ENCODE data around the gene MYO1G. TPM values are rescaled to one million over a fixed set of nuclear protein-coding genes. Genes with fewer than 3 reads are reported as not detected.
A peak's percentile ranks its signal among the peaks of the same experiment; 100 is the strongest.

Gene MYO1G
- total RNA-seq, 2 experiments from 2014 or later = 23.6 to 87.3 TPM

DNA sequence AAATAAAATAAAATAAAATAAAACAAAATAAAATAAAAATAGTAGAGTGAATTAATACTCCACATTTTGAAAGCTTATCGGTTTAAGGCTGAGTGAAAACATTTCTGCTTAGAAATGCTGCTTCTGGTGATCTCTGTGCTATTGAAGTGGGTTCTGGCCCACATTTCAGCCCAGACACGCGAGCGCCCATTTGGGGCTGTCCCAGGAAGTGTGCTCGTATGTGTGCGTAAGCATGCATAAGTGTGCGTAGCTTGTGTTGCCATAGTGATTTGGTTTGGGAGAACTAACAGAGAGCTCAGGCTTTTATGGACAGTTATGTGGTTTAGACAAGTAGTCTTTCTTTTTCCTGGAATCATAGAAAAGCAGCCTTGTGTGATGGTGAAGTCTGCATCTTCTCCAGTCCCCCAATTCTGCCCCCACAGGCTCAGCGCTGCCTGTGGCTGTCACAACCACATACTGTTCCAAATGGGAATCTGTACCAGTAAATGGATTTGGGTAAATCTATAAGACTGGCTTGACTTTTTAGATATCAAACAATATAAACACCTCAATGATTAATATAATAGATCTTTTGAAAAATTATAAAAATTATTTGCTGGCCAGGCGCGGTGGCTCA, 63.7 kb downstream of the MYO1G start:
- Histone ChIP-seq H3K4me3 (ENCODE audit: low read depth, low read length, poor library complexity, severe bottlenecking) (no peak overlapping the region), H3K9me3 (ENCODE audit: low read length) (no peaks in the 10 kb centered on the region), H3K36me3 (ENCODE audit: insufficient read depth, low read length) (no peaks in the 10 kb centered on the region), H3K9me2 (ENCODE audit: insufficient read depth, low read length) (no peaks in the 10 kb centered on the region), H3K4me1 (ENCODE audit: insufficient read depth, low read length, poor library complexity, severe bottlenecking) (no peaks in the 10 kb centered on the region), H3K4me2 (ENCODE audit: low read length) (no peak overlapping the region), H4K20me1 (ENCODE audit: insufficient read depth, low read length) (no peaks in the 10 kb centered on the region), H2AFZ (ENCODE audit: low read length) (no peak overlapping the region), H3K79me2 (ENCODE audit: insufficient read depth, low read depth, low read length) (no peaks in the 10 kb centered on the region), H3K27ac (ENCODE audit: low read depth, low read length, poor library complexity, severe bottlenecking) (no peak overlapping the region)
- TF ChIP-seq CTCF (conservative IDR thresholded peaks at IDR 0.05; ENCODE audit: low read length) = no peak
- no peak for TF ChIP-seq EZH2phosphoT487 (IDR thresholded peaks at IDR 0.05; ENCODE audit: borderline replicate concordance, low read depth, low read length)
- no TSS peak for BruUV-seq (replicated peaks)
- intact Hi-C loops (cut with micrococcal nuclease; ENCODE audit: unreplicated experiment) = no loop called here
- DNase-seq (ENCODE audit: low spot score) = no peak
- ChIA-PET POLR2A (no interaction called here), CTCF (ENCODE audit: unreplicated experiment) (no interaction called here)

DNA sequence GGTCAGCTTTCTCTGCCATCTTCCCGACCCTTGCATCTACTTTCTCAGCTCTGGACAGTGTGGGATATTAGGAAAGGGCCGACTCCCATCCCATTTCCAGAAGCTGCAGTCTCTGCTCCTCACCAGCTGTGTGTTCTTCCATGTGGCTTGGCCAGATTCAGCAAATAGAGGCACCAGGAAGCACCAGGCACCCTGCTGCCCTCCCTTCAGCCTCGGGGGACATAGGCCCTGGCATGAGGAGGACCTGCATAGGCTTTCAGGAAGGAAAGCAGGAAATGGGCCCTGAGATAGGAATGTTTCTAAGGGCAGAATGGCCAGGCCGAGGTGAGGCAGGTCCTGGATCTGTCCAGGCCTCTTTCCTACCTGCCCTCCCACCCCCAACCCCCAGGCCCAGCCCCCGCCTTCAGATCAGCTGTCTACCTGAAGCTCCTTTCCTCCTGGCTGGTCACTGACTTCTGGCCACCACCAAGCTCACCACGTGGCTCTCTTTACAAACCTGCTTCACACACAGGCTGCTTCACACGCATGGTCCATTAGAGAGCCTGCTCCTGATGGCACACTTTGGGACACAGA, 66.0 kb downstream of the MYO1G start:
- Histone ChIP-seq H3K9me3 (ENCODE audit: low read length) (no peaks in the 10 kb centered on the region), H3K4me3 (ENCODE audit: low read depth, low read length, poor library complexity, severe bottlenecking) (no peak overlapping the region), H3K4me2 (ENCODE audit: low read length) (no peak overlapping the region), H4K20me1 (ENCODE audit: insufficient read depth, low read length) (no peaks in the 10 kb centered on the region), H3K36me3 (ENCODE audit: insufficient read depth, low read length) (no peaks in the 10 kb centered on the region), H3K9me2 (ENCODE audit: insufficient read depth, low read length) (no peaks in the 10 kb centered on the region), H2AFZ (ENCODE audit: low read length) (0 out of 2 replicates have a peak overlapping the region, but pooled peaks have one; percentile 56), H3K27ac (ENCODE audit: low read depth, low read length, poor library complexity, severe bottlenecking) (no peak overlapping the region), H3K4me1 (ENCODE audit: insufficient read depth, low read length, poor library complexity, severe bottlenecking) (no peaks in the 10 kb centered on the region), H3K79me2 (ENCODE audit: insufficient read depth, low read depth, low read length) (no peaks in the 10 kb centered on the region)
- CTCF ChIA-PET (ENCODE audit: unreplicated experiment) = interaction anchor here (0.6 kb wide), 1 partner anchor 24 kb away, joined by 5 read pairs; no protein-coding TSS in a partner anchor
- no TSS peak for BruUV-seq (replicated peaks)
- intact Hi-C loops (cut with micrococcal nuclease; ENCODE audit: unreplicated experiment) = no loop called here
- POLR2A ChIA-PET = interaction anchor here (0.6 to 0.7 kb wide), 3 partner anchors 16 to 54 kb away, joined by 3 read pairs; no protein-coding TSS in a partner anchor
- TF ChIP-seq CTCF (conservative IDR thresholded peaks at IDR 0.05; ENCODE audit: low read length) (no peak), EZH2phosphoT487 (IDR thresholded peaks at IDR 0.05; ENCODE audit: borderline replicate concordance, low read depth, low read length) (no peak)
- no peak for DNase-seq (ENCODE audit: low spot score)

Other genes starting within 250 kb of the MYO1G start
- 17.2 and 18.0 TPM in 2 replicates for gene ZMIZ2, start 230.2 kb downstream of the MYO1G start, total RNA-seq (2014; rRNA removed; shearing (Covaris generic))
- 79.7 and 91.7 TPM in 2 replicates for gene ZMIZ2, start 230.2 kb downstream of the MYO1G start, total RNA-seq (2022)
- 2,827 and 2,935 TPM in 2 replicates for gene PPIA, start 182.3 kb downstream of the MYO1G start, total RNA-seq (2014; rRNA removed; shearing (Covaris generic))
- gene PPIA, start 182.3 kb downstream of the MYO1G start, total RNA-seq (2022) = 2,267 and 2,573 TPM in 2 replicates
- 440 and 450 TPM in 2 replicates for gene H2AZ2, start 130.9 kb downstream of the MYO1G start, total RNA-seq (2014; rRNA removed; shearing (Covaris generic))
- 274 and 291 TPM in 2 replicates for gene H2AZ2, start 130.9 kb downstream of the MYO1G start, total RNA-seq (2022)
- gene PURB, start 93.5 kb downstream of the MYO1G start, total RNA-seq (2014; rRNA removed; shearing (Covaris generic)) = 14.9 and 15.2 TPM in 2 replicates
- gene PURB, start 93.5 kb downstream of the MYO1G start, total RNA-seq (2022) = 22.7 and 27.2 TPM in 2 replicates
- gene CCM2, start 21.2 kb upstream of the MYO1G start, total RNA-seq (2014; rRNA removed; shearing (Covaris generic)) = 55.3 and 58.9 TPM in 2 replicates
- gene CCM2, start 21.2 kb upstream of the MYO1G start, total RNA-seq (2022) = 84.0 and 89.1 TPM in 2 replicates
- not detected in 2 replicates for gene NACAD, start 110.0 kb upstream of the MYO1G start, total RNA-seq (2014; rRNA removed; shearing (Covaris generic))
- not detected in 2 replicates for gene NACAD, start 110.0 kb upstream of the MYO1G start, total RNA-seq (2022)
- gene TBRG4, start 132.7 kb upstream of the MYO1G start, total RNA-seq (2014; rRNA removed; shearing (Covaris generic)) = 113 and 117 TPM in 2 replicates
- 137 and 141 TPM in 2 replicates for gene TBRG4, start 132.7 kb upstream of the MYO1G start, total RNA-seq (2022)
- not detected in 2 replicates for gene RAMP3, start 178.8 kb upstream of the MYO1G start, total RNA-seq (2014; rRNA removed; shearing (Covaris generic))
- not detected in 2 replicates for gene RAMP3, start 178.8 kb upstream of the MYO1G start, total RNA-seq (2022)

All from OCI-LY7 (cell line).